NK-92 (cell line): ENCODE data around the gene EMC9.

Experiments
- DNase-seq: peaks from one replicate; lab custom pipeline; 2025; ENCODE audit not compliant: unreplicated experiment; lab: John Stamatoyannopoulos, UW

EMC9 gene

DNA sequence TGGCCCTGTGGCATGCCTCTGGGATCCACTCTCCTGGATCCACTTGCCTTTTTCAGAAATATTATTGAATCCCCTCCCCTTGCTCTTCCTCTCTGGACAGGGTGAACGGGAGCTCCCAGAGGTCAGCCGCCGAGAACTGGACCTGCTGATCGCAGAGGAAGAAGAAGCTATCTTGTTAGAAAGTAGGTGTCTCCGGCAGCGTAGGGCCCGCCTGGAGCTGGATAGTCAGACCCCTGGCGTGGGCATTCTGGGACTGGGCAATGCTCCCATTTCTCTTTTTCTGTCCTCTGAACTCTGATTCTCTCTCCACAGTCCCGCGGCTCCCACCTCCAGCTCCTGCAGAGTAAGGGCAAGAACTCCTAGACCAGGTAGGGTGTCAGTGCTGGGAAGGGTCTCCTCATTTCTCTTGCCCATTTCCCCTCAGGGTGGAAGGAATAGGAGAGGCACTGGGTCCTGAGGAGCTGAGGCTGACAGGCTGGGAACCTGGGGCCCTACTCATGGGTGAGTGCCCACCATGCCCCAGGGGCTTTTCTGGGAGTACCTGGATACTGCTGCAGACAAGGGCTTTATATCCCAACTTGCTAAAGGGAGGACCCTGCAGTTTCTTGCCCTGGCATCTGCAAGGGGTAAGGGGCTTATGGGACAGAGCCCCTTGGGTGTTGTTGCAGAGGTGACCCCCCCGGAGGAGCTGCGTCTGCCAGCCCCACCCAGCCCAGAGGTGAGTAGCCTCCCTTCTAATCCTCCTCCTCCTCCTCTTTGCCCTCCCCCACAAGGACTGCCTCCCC is 35.8 kb upstream of the EMC9 start:
- no peak for DNase-seq

DNA sequence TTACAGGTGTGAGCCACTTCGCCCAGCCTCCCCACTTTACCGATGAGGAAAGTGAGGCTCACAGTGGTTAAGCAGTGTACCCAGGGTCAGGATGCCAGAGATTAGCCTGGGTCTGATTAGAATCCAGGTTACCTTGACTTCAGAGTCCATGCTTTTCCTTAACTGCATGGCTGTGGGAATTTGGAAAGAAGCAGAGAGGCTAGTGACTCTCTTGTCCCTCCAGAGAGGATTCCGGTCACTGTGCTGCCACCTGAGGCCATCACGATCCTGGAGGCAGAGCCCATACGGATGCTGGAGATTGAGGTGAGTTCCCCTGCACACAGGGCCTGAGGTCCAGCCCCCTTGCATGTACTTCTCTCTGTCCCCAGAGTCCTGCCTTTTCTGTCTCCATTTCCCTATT is 35.2 kb upstream of the EMC9 start:
- no peak for DNase-seq

DNA sequence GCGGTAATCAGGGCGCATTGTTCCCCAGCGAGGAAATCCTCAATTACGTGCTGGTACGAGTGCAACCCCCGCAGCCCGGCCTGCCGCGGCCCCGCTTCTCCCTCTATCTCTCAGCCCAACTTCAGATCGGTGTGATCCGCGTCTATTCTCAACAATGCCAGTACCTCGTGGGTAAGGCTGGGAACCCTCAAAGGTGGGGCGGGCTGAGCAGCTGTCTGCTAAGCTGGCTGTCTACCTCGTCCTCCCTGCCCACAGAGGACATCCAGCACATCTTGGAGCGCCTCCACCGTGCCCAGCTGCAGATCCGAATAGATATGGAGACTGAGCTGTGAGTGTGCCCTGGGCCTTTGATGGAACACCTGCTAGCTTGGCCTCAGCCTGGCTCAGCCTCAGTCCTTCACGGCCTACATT is 31.5 kb upstream of the EMC9 start:
- no peak for DNase-seq

DNA sequence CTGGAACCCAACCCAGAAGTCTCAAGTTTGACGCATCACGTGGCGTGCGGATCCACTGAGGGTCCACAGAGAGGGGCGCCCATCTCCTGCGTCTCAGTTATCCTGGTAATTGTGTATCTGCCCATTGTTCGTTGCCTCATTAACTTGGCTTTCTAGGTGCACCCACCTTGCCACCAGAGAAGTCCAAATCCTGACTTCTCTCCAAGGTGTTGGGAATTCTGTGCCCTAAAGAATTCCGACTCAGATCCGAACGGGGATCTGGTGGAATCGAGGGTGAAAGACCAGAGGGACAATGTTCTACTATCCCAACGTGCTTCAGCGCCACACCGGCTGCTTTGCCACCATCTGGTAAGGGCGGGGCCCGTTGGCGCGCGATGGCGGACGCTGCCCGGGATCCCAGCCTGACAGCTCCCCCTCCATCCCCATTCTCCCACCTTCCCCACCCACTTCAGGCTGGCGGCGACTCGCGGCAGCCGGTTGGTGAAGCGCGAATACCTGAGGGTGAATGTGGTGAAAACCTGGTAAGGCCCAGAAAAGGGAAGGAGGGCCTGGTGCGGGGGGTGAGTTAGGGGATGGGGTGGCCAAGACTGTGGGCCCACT is 31.0 kb upstream of the EMC9 start:
- DNase-seq, result no peak

DNA sequence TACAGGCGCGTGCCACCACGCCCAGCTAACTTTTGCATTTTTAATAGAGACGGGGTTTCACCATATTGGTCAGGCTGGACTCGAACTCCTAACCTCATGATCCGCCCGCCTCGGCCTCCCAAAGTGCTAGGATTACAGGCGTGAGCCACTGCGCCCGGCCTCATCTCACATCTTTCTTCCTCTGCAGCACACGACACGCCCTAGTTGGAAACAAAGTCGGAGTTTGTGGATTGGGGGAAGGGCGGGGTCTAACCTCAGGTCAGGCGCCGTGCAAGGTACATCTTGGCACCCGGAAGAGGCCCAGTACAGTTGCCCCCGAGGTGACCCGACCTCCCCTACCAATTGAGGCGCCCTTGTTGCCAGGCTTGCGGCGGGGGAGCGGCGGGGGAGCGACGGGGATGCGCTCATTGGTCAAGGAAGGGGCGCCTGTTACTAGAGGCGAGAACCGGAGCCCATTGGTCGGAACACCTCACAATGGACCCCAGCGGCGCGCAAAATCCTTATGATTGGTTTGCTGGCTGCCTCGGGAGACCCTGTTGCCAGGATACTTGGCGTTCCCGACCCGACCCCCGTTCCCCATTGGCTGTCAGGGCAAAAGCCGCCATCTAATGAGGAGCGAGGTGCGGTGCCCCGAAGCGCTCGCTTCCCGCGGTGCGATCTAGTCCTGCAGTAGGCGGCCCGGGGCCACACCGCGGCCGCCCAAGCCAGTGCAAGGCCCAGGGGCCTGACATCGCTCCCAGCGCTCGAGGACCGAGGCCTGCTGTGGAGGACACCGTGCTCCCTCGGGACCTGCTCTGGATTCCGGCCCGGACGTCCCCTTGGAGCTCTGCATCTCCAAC is 30.2 kb upstream of the EMC9 start, which contains the start of gene REC8:
REC8 (plus strand) TSS at position 659 of the 839 bp plus-strand sequence. CDS start 473 bp downstream, outside the sequence.
- DNase-seq, result peak; percentile 34

DNA sequence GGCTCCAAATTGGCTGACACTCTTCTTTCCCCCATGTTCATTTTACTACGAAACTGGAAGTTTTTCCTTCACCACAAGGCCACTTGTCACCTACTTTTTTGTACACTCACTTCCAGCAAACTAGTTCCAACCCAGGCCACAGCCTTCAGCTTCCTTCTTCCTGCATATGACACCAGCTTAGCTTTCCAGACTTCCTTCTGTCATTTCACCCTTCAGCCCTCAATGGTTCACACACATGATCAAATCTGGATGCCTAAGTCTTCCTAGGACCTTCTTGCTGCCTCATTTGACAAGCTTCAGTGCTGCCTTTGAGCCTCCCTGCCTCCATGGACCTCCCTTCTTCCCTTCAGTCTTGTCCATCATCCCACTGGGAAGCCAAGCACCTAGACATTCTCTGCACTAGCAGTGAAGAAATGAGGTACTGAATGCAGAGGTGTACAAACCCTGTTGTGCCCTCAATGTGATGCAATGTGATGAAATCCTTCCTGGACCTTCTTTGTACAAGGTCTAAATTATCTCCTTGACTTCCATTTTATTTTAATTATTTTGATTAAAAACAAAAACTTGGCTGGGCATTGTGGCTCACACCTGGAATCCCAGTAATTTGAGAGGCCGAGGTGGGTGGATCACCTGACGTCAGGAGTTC is 26.2 kb upstream of the EMC9 start:
- DNase-seq, result no peak

DNA sequence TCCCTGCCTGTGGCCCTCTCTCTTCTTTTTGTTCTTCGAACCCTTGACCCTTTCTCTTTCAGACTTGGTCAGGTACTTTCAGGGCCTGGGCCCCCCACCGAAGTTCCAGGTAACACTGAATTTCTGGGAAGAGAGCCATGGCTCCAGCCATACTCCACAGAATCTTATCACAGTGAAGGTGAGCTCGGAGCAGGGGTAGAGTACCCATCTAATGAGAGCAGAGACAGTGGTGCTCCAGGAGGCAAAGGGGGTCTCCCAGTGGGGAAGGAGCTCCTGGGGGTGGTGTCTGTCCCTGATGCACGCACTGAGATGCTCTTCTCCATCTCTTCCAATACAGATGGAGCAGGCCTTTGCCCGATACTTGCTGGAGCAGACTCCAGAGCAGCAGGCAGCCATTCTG is 24.4 kb upstream of the EMC9 start:
- no peak for DNase-seq

DNA sequence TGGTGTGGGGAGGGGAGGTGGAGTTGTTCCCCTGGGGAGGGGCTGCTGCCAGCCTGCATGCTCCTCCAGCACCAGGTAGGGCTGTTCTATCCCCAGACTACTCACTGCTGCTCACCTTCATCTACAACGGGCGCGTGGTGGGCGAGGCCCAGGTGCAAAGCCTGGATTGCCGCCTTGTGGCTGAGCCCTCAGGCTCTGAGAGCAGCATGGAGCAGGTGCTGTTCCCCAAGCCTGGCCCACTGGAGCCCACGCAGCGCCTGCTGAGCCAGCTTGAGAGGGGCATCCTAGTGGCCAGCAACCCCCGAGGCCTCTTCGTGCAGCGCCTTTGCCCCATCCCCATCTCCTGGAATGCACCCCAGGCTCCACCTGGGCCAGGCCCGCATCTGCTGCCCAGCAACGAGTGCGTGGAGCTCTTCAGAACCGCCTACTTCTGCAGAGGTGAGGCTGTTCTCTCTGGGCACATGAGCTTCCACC is 23.2 kb upstream of the EMC9 start:
- DNase-seq, result no peak

DNA sequence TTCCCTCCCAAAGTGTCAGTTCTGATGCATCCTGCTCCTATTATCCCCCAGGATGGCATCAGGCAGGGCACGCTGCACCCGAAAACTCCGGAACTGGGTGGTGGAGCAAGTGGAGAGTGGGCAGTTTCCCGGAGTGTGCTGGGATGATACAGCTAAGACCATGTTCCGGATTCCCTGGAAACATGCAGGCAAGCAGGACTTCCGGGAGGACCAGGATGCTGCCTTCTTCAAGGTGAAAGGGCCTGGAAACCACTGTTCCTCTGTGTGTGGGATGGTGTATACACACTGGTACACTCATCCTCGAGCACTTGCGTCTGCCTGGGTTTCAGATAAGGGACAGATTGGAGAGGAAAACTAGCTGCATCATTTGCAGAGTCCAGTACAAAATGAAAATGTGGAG is 20.7 kb upstream of the EMC9 start:
- DNase-seq, result no peak

DNA sequence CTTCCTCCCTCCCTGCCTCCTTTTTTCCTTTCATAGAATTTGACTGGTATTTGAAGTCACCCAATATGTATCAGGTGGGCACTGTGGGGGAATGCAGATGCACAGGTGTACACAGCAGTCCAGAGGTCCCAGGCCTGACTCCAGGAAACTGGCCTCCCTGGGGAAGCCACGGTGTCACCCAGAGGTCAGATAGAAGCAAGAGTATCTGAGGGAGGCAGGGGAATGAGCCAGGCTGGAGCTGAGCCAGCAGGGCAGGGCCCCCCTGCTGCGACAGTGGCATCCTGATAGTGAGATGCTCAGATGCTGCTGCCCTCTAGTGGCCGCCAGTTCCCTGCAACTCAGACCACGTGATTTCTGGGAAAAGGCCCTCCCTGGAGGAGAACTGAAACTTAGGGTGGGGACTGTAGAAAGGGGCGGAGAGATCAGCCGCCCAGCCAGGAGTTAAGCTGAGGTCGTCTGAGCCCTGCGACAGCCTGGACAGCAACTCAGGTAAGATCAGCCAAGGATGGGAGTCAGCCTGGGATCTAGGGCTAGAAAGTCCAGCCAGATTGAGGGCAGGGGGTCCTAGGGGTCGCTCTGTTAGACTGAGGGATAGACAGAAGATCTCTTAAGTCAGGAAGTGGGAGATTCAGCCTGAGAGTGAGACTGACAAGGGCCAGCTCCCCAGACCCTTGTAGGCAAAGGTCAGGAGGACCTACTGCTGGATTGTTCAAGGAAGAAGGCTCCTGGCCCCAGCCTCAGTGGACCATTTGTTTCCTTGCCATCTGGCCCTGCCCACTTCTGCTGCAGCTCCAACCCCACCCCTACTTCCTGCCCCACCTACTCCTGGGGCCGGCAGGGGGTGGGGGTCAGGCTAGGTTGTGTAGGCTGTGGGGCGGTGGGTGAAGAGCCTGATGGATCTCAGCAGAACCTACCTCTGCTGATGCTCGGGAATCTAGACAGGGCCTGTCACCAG is 19.7 kb upstream of the EMC9 start, which contains the start of gene IRF9:
IRF9 (plus strand) TSS at position 416 of the 955 bp plus-strand sequence. CDS start 880 bp downstream, outside the sequence.
- DNase-seq, result peak; percentile 89

DNA sequence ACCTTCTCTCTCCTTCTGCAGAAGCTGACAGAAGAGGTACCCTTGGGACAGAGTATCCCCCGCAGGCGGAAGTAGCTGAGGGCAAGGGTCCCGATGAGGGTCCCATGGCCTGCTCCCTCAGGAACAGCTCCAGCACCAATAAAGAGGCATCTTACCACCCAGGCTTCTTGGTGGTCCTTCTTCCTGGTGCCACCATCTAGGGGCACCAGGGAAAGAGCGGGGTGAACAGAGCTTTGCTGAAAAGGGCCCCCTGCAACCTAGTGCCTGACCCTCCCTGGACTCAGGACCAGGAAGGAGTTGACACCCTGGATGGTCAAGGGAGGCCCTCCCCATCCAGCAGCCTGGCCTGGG is 19.1 kb upstream of the EMC9 start:
- no peak for DNase-seq

DNA sequence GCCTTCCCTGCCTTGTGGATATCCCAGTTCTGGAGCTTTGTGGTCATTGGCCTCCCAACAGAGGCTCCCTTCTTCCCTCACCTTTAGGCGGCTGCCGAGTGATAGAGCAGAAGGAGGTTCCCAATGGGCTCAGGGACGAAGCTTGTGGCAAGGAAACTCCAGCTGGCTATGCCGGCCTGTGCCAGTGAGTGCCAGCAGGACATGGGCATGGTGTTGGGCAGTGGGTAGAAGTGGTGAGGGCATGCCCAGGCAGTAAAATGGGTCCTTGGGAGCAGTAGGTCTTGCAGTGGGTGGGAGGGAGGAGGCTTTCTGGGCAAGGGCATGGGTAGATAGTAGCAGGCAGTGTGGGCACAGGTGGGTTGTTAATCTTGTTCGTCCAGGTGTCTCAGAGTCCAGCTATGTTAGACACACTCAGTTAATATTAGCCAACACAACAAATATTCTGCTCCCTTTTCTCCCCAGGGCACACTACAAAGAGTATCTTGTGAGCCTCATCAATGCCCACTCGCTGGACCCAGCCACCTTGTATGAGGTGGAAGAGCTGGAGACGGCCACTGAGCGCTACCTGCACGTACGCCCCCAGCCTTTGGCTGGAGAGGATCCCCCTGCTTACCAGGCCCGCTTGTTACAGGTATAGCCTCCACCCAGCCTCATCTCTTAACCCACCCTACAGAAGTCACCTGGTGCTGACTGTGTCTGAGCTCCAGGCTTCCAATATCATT is 18.5 kb upstream of the EMC9 start:
- DNase-seq, result no peak

DNA sequence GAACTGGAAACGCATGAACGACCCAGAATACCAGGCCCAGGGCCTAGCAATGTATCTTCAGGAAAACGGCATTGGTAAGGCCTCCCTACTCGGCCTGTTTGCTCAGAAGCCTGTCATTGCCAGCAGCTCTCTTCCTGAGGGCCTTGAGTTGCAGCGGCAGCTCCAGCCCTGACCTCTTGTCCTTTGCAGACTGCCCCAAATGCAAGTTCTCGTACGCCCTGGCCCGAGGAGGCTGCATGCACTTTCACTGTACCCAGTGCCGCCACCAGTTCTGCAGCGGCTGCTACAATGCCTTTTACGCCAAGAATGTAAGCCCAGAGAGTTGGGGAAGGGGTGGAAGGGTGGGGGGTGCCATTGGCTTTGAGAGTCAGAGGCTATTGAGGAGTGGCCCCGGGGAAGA is 15.9 kb upstream of the EMC9 start:
- DNase-seq, result no peak

DNA sequence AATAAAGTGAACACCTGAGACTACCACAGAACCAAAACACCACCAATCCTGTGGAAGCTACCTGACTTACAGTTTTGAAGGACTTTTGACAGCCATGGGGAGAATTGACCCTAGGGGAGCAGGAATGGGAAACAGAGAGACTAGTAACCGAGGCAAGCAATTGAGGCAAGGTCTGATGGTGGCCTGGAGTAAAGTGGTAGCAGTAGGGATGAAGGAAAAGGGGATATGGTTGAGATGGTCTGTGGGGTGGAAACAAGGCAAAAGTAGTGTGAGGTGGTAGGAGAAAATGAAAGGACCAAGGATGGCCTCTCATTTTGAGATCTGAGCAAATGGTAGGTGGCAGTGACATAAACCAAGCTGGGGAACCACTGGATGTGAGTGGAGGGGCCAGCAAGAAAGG is 15.4 kb upstream of the EMC9 start:
- DNase-seq, result no peak

DNA sequence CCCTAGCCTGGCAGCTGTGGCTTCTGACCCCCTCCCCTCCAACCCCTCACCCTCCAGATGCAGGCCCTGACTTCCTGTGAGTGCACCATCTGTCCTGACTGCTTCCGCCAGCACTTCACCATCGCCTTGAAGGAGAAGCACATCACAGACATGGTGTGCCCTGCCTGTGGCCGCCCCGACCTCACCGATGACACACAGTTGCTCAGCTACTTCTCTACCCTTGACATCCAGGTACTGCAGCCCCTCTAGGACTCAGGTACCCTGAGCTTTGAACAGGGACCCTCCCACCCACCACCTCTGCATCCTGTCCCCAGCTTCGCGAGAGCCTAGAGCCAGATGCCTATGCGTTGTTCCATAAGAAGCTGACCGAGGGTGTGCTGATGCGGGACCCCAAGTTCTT is 13.7 kb upstream of the EMC9 start:
- DNase-seq, result no peak

DNA sequence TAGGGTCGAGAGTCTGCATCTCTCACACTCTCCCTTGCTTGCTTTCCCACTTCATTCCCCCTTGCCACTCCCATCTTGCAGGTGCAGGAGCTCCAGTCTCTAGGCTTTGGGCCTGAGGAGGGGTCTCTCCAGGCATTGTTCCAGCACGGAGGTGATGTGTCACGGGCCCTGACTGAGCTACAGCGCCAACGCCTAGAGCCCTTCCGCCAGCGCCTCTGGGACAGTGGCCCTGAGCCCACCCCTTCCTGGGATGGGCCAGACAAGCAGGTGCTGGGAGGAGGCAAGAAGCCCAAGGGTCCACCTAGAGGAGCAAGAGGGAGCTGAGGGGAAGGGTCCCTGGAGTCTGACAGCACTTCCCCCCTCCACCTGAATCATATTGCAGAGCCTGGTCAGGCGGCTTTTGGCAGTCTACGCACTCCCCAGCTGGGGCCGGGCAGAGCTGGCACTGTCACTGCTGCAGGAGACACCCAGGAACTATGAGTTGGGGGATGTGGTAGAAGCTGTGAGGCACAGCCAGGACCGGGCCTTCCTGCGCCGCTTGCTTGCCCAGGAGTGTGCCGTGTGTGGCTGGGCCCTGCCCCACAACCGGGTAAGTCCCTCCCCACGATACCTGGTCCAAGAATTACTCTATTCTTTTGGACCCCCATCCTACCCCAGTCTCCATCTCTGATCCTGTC is 10.2 kb upstream of the EMC9 start:
- DNase-seq, result no peak

DNA sequence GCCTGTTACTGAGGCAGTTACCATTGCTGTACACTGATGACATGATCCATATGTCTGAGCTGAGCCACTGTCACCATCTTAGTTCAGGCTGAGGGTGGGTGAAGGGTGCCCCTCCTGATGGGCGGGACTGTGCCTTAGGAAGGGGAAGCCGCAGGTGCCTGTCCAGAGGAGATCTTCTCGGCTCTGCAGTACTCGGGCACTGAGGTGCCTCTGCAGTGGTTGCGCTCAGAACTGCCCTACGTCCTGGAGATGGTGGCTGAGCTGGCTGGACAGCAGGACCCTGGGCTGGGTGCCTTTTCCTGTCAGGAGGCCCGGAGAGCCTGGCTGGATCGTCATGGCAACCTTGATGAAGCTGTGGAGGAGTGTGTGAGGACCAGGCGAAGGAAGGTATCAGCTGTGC is 9.6 kb upstream of the EMC9 start:
- DNase-seq, result no peak

DNA sequence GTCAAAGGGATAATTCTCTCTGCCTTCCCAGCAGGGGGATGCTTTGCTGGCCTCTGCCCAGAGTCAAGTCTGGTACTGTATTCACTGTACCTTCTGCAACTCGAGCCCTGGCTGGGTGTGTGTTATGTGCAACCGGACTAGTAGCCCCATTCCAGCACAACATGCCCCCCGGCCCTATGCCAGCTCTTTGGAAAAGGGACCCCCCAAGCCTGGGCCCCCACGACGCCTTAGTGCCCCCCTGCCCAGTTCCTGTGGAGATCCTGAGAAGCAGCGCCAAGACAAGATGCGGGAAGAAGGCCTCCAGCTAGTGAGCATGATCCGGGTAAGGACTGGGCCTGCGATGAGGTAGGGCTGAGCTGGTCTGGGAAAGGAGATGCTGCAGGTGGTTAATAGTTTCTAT is 9.2 kb upstream of the EMC9 start:
- no peak for DNase-seq

DNA sequence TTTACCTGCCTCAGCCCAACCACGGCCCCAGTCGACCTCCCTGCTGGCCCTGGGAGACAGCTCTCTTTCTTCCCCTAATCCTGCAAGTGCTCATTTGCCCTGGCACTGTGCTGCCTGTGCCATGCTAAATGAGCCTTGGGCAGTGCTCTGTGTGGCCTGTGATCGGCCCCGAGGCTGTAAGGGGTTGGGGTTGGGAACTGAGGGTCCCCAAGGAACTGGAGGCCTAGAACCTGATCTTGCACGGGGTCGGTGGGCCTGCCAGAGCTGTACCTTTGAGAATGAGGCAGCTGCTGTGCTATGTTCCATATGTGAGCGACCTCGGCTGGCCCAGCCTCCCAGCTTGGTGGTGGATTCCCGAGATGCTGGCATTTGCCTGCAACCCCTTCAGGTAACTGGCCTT is 8.7 kb upstream of the EMC9 start:
- no peak for DNase-seq
